Left renal pelvis (tissue), 4 donors: ENCODE data around the gene DAB2. TPM values are rescaled to one million over a fixed set of nuclear protein-coding genes. Genes with fewer than 3 reads are reported as not detected.

ENCODE experiments used
- DNase-seq, 4 donors: peaks; one replicate each; pipeline ENCODE4 v3.0.0-alpha.2; 2013; ENCODE audit warnings: low read depth in 4 of 4, low spot score in 3 of 4
- polyA plus RNA-seq, 4 donors: library from polyadenylated mRNA; unstranded; fragments of 120-200 nt; gene quantifications; one replicate each; pipeline ENCODE4 v1.2.1, GENCODE V29; 2013; ENCODE audit not compliant: insufficient read length in 4 of 4

The DAB2 gene
- polyA plus RNA-seq: 100 to 1,000 TPM; 125 to 212 (median 182) TPM

DNA sequence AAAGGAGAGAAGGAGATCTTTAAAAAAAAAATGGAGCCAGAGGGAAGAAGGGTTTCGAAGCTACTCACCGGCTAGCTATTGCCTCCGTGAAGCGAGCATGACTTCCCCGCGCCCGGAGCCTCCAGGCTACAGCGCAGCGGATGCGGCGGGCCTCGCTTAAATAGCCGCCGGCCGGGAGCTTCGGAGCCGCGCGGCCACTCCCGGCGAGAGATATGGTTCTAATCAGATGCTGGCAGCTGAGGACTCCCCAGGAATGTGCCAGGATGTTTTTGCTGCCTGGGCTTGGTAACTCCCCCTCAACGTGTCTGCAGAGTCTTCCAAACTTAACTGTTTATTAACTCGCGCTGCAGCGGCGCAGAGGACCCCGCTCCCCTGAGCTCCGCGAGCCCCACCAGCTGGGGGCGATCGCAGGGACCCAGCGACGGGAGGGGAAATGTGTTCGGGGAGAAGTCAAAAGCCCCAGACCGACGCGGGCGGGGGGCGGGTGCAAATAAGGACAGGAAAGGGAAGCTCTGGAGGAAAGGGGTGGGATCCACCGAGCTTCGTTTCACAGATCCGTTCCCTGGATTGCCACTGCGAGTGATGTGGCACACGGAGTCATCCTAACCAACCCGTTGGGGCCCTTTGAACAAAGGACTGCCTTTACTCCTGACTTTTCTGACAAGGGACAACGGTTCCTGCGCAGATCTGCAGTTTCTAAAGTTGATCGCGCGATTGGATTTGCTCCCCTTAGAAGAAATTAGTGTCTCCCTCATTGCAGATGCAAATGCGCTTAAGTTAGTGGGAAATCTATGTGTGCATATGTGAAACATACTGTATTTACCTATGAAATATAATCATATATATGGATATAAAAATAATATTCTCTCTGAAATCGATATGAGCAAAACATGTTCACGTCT, at the start of gene DAB2:
Gene DAB2, minus strand, starts transcription at position 245 of the 902 bp plus-strand sequence. CDS start 30,660 bp downstream, outside the sequence.
- peak; percentile 70 to 74 (median 72) for DNase-seq

DNA sequence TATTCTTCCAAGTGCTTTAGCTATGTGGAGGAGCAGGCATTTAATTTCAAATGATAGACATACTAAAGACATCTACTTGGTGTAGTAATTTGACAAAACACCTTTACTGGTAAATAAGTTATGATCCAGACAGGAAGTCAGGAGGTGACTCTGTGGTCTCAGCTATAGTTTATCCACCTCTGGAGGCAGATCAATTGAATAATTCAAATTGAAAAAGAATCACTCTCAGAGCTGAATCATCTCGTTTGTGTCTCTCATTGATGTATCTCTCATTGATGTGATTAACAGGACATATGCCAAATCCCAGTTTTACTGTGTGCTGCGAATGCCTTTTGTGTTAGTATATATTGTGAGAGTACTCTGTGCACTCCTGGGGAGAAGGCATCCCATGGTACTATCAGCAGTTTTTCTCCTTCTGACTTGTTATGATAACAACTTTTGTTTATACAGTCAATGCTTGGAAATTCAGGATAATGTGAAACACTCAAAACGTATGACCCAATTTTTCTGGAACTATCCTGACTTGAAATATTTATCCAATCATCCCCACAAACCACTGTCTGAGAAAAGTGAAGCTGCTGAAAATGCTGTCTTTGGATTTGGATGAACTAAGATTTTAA, 48.5 kb upstream of the DAB2 start:
- DNase-seq: no peak

DNA sequence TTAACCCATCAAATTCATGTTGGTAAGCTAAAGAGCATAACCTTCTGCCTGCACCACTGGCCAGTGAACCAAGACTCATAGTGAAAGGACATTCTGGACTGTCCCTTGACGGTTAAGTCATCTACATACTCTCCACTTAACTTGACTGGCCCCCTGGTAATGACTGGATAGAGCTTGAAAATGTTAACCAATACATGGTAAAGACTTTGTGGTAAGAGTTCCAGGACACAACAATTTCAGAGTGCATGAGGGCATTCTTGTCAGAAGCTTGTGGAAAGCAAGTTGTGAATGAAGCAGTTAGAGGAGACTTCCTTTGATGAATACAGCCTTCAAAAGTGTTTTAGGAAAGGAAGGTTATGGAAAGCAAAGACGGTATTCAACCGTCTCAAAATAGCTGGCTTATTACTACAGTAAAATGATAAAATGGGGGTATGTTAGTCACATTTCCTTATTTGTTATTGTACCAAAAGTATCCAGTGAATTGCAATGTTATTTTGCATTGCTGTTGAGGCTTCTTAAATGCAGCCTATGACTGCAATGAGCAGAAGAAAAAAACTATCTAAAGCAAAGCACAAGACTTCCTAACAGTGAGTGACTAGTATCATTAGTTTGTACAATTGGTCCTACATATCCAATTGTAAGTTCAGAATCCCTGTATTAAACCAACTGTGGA, 47.2 kb upstream of the DAB2 start:
- no peak for DNase-seq

GRCh38 chr5:39470811-39471210, 46.0 kb upstream of the DAB2 start:
- no peak for DNase-seq

GRCh38 chr5:39469777-39470415, 45.1 kb upstream of the DAB2 start:
- DNase-seq: no peak

DNA sequence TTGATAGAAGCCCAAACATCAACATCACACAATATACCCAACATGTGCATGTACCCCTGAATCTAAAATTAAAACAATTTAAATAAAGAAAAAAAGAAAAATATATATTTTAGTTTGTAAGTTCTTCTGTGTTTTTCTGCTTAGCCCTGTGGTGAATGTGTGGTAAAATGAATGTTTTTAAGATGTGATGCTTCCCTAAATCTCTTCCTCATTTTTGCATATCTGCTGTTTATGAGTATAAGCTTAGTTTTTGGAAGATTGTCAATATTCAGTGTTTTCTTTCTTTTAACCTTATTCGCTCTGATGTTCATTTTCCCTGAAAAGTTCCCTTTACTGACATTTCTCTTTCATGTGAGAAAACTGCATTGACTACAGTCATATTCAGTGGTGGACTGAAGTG, 44.4 kb upstream of the DAB2 start:
- no peak for DNase-seq

- no peak for DNase-seq
Observed at GRCh38 chr5:39466846-39467245, 42.1 kb upstream of the DAB2 start.

- no peak for DNase-seq
Observed at GRCh38 chr5:39465843-39466242, 41.1 kb upstream of the DAB2 start.

DNA sequence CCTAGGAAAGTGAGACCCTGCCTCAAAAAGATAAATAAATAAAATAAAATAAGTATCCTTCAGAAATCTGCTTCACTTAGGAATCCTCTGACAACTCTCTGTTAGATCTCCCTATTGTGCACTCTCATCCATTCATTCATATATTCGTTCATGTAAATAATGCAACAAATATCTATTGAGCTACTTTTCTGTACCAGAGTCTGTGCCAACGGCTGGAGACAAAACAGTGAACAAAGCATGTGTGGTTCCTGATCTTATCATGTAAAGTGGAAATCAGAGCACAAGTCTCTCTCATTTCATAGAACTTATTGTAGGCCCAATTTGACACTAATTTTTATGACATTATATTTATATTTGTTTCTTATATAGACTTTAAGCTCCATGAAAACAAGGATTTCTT, 40.3 kb upstream of the DAB2 start:
- no peak for DNase-seq

DNA sequence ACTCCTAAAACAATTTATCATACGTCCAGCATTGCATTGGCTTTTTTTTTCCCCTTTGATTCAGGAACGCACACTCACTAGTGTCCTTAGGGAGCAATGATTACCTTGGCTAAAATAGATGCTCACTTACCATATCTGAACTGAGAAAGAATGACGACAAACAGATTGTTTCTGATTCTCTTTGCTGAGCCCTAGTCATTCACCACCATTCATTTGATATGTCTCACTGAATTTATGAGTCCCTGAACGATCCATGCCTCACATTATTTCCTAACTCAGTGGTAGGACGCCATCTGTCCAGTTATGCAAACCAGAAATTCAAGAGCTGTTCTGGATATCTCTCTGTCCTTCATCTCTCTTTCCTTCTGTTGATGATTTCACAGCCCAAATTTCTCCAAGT, 39.3 kb upstream of the DAB2 start:
- DNase-seq: no peak

GRCh38 chr5:39462211-39462610, 37.4 kb upstream of the DAB2 start:
- no peak for DNase-seq

- no peak for DNase-seq
Observed at GRCh38 chr5:39461007-39461682, 36.4 kb upstream of the DAB2 start.

- DNase-seq: no peak
Observed at GRCh38 chr5:39459907-39460306, 35.1 kb upstream of the DAB2 start.

- DNase-seq: no peak
Observed at GRCh38 chr5:39459071-39459470, 34.3 kb upstream of the DAB2 start.

GRCh38 chr5:39455645-39456044, 30.9 kb upstream of the DAB2 start:
- no peak for DNase-seq

DNA sequence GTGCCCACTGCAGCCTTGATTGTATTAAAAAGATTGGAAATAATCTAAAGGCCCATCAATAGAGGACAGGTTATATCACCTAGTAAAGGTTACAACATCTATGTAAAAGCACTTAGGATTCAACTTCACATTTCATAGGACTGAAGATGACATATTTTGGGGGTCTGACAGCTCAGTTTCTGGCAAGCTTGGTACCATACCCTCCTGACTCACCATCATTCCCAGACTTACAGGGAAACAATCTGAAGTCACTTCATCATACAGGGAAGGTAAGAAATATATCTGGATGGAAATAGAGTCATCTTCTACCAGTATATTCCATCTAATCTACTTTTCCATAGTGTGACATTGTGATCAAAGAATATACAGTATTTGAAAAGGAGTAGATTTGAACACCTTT, 28.8 kb upstream of the DAB2 start:
- no peak for DNase-seq

GRCh38 chr5:39452846-39453245, 28.1 kb upstream of the DAB2 start:
- no peak for DNase-seq

DNA sequence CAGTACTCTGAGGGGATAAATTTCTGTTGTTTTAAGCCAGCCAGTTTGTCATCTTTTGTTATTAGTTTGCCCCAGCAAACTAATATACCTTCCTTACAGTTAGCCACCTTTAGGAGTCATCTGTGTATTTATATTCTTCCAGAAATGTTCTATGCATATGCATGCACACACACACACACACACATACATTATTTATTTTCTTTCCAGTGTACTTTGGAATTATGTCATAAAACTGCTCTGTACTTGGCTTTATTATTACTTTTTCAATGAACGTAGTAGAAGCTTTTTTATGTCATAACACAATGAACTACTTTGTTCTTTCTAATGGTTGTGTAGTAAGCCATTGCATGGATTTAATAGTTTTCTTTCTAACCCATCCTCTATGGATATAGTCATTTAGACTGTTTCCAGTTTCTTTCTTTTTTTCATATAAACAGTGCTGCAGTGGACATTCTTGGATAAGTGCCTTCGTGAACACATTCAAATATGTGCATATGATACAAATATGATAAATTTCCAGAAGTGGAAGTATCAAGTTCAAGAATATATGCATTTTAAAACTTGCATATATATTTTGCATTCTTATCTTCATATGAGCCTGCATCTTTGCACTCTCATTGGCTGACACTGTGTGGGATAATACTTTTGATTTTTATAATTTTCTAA, 26.6 kb upstream of the DAB2 start:
- no peak for DNase-seq

DNA sequence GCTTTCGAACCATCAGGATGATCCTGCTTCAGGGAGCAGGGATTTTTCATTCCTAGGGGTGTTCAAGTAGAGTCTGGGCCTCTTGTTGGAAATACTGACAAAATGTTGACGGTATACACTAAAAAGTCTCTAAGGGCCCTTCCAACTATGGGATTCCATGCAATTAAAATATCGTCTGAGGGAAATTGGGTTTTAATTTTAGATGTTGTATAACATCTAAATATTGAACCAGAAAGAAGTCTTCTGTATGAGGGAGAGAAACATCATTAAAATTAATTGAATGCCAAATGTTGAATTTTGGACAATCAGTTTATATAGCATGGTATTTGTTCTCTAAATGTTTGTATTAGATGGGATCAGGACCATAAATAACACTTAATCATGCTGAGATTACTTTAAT, 25.7 kb upstream of the DAB2 start:
- no peak for DNase-seq

GRCh38 chr5:39449591-39449990, 24.8 kb upstream of the DAB2 start:
- no peak for DNase-seq
